Endothelial cell of umbilical vein (primary cell): Measurements from ENCODE around the gene SHC4. TPM values are rescaled to one million over a fixed set of nuclear protein-coding genes. Genes with fewer than 3 reads are reported as not detected.

Source experiments
- BruUV-seq: library from RNA; stranded (reverse); fragments of 400-500 nt; replicated peaks from 2 replicates; lab custom pipeline; 2021; lab: Mats Ljungman, UMichigan
- CTCF ChIA-PET: fragments of 300-600, 350-600 bp; sonication (Branson Sonifier 250); formaldehyde crosslinking; loops from one replicate; lab custom pipeline; 2021; ENCODE audit warnings: antibody characterized with exemption, inconsistent platforms; lab: Charles Lee
- POLR2A ChIA-PET: fragments of 300-600, 350-600 bp; sonication (Branson Sonifier 250); formaldehyde crosslinking; loops from one replicate; lab custom pipeline; 2021; ENCODE audit warnings: antibody characterized with exemption, inconsistent platforms; lab: Charles Lee
- DNase-seq: peaks from one replicate; pipeline ENCODE4 v3.0.0-alpha.2; 2011; ENCODE audit warnings: low read depth, low spot score
- FAIRE-seq: peaks from 2 replicates; lab custom pipeline; 2011; peaks lifted over from hg19 to GRCh38; lab: Jason Lieb, UNC
- H2AFZ ChIP-seq: 2 replicates; pipeline ENCODE4 v1.6.0; 2012; ENCODE audit warnings: low read depth, low read length, control low read depth, inconsistent platforms
- H3K27ac ChIP-seq: 2 replicates; pipeline ENCODE4 v1.5.1; 2011; ENCODE audit warnings: low read depth, mild to moderate bottlenecking, control low read depth, low read length, moderate library complexity; ENCODE audit not compliant: insufficient read depth
- H3K27me3 ChIP-seq, 2 experiments: 2 replicates each; pipeline versions ENCODE4 v1.6.0 to v1.6.1; 2011; ENCODE audit warnings: low read length in 2 of 2, mixed read lengths in 1 of 2; ENCODE audit not compliant: control insufficient read depth in 2 of 2, insufficient read depth in 2 of 2
- H3K36me3 ChIP-seq, 2 experiments: 2 replicates in 1 of 2; 3 replicates in 1 of 2; pipeline ENCODE4 v1.5.1; 2011; ENCODE audit warnings: low read length in 2 of 2, mild to moderate bottlenecking in 1 of 2, moderate library complexity in 1 of 2; ENCODE audit not compliant: control insufficient read depth in 2 of 2, insufficient read depth in 2 of 2; ENCODE audit errors: extremely low read depth in 1 of 2
- H3K4me1 ChIP-seq: 3 replicates; pipeline ENCODE4 v1.5.1; 2011; ENCODE audit warnings: mild to moderate bottlenecking, low read length; ENCODE audit not compliant: control insufficient read depth, insufficient read depth; ENCODE audit errors: extremely low read depth
- H3K4me2 ChIP-seq: 2 replicates; pipeline ENCODE4 v1.6.1; 2011; ENCODE audit warnings: low read length, control low read depth, mixed read lengths; ENCODE audit not compliant: insufficient read depth
- H3K4me3 ChIP-seq, 3 experiments: fragments of 200-600 bp in 1 of 3; sonication (generic), shearing (Covaris generic) in 1 of 3; replicated peaks in 1 of 3; 2 replicates each; pipeline ENCODE4 v1.5.1; 2011 to 2016; ENCODE audit warnings: control low read depth in 3 of 3, low read length in 3 of 3, mild to moderate bottlenecking in 2 of 3, inconsistent platforms in 1 of 3, low read depth in 1 of 3, moderate library complexity in 1 of 3; ENCODE audit not compliant: insufficient read depth in 1 of 3
- H3K79me2 ChIP-seq: 2 replicates; pipeline ENCODE4 v1.6.0; 2012; ENCODE audit warnings: low read length, inconsistent platforms; ENCODE audit not compliant: control insufficient read depth, insufficient read depth
- H3K9ac ChIP-seq: replicated peaks from 2 replicates; pipeline ENCODE3; 2011; ENCODE audit warnings: low read length, control low read depth; ENCODE audit not compliant: insufficient read depth; ENCODE audit errors: extremely low read depth
- H3K9me1 ChIP-seq: replicated peaks from 3 replicates; pipeline ENCODE4 v1.6.0; 2011; ENCODE audit warnings: mild to moderate bottlenecking, low read length; ENCODE audit not compliant: control insufficient read depth, insufficient read depth; ENCODE audit errors: extremely low read depth
- H3K9me3 ChIP-seq: replicated peaks from 2 replicates; pipeline ENCODE4 v1.5.1; 2012; ENCODE audit warnings: low read length, inconsistent platforms; ENCODE audit not compliant: control insufficient read depth, insufficient read depth
- H4K20me1 ChIP-seq: replicated peaks from 2 replicates; pipeline ENCODE3; 2011; ENCODE audit warnings: mild to moderate bottlenecking, low read length; ENCODE audit not compliant: control insufficient read depth, insufficient read depth; ENCODE audit errors: extremely low read depth
- CTCF ChIP-seq, 2 donors: IDR thresholded peaks; 1 replicate in 1 of 2; 2 replicates in 1 of 2; pipeline ENCODE4 v1.5.1; 2011; ENCODE audit warnings: low read length in 2 of 2, mild to moderate bottlenecking in 2 of 2, moderate library complexity in 2 of 2, control low read depth in 1 of 2, inconsistent platforms in 1 of 2, low read depth in 1 of 2; ENCODE audit not compliant: insufficient read depth in 1 of 2; ENCODE audit errors: extremely low read depth in 1 of 2
- EZH2 ChIP-seq: IDR thresholded peaks from 2 replicates; pipeline ENCODE4 v1.6.1; 2012; ENCODE audit warnings: borderline replicate concordance, low read depth, mild to moderate bottlenecking, moderate library complexity, low read length, inconsistent platforms; ENCODE audit not compliant: severe bottlenecking
- FOS ChIP-seq: IDR thresholded peaks from 2 replicates; pipeline ENCODE4 v1.6.1; 2011; ENCODE audit warnings: mild to moderate bottlenecking, low read length, moderate library complexity, borderline replicate concordance; ENCODE audit not compliant: insufficient read depth
- GATA2 ChIP-seq: IDR thresholded peaks from 2 replicates; pipeline ENCODE4 v1.7.0; 2011; ENCODE audit warnings: low read depth, mild to moderate bottlenecking, moderate library complexity, mixed read lengths, low read length; ENCODE audit not compliant: insufficient read length, insufficient read depth
- JUN ChIP-seq: IDR thresholded peaks from 2 replicates; pipeline ENCODE4 v1.6.1; 2011; ENCODE audit warnings: borderline replicate concordance, low read depth; ENCODE audit not compliant: insufficient read length, insufficient read depth
- MYC ChIP-seq: IDR thresholded peaks from one replicate; pipeline ENCODE4 v1.6.1; 2011; ENCODE audit warnings: mild to moderate bottlenecking, low read depth, low read length
- POLR2A ChIP-seq: IDR thresholded peaks from 2 replicates; pipeline ENCODE4 v1.6.1; 2012; ENCODE audit warnings: low read depth, mild to moderate bottlenecking, control low read depth, low read length
- POLR2AphosphoS5 ChIP-seq: IDR thresholded peaks from 2 replicates; pipeline ENCODE4 v1.6.1; 2012; ENCODE audit warnings: low read depth, mild to moderate bottlenecking, control low read depth, low read length, moderate library complexity; ENCODE audit not compliant: insufficient read depth
- dilution Hi-C: fragments of 300-500 bp; cut with MboI; formaldehyde crosslinking; loops from one replicate; pipeline ENCODE4 v1.15.0; 2019; ENCODE audit warnings: low sequenced_read_pairs; ENCODE audit not compliant: extremely low pct_ligation_motif_present
- intact Hi-C: fragments of 100-400 bp; cut with micrococcal nuclease; formaldehyde crosslinking; loops from one replicate; pipeline ENCODE4 v1.10.0; 2022
- polyA plus RNA-seq, 4 experiments: library from polyadenylated mRNA; depleted of rRNA in 3 of 4; stranded (reverse) in 3 of 4; unstranded in 1 of 4; fragments of >200 nt; gene quantifications; 2 replicates each; pipeline versions ENCODE4 v1.2.1 to v1.2.3, GENCODE V29; 2011 to 2012; ENCODE audit warnings: missing spikeins in 1 of 4
- total RNA-seq: library from RNA; stranded (reverse); gene quantifications from 2 replicates; pipeline ENCODE4 v1.2.3, GENCODE V29; 2021
- TF ChIP-seq, protein P1 (sequence below): IDR thresholded peaks from 2 replicates; pipeline ENCODE4 v1.6.1; 2011; ENCODE audit not compliant: insufficient read depth, insufficient read length

SHC4 gene
- total and polyA plus RNA-seq, 2 donors (not counting 3 experiments of a cell fraction or from before 2014, with no cell fraction given), result 0.20 TPM; not detected in 1

DNA sequence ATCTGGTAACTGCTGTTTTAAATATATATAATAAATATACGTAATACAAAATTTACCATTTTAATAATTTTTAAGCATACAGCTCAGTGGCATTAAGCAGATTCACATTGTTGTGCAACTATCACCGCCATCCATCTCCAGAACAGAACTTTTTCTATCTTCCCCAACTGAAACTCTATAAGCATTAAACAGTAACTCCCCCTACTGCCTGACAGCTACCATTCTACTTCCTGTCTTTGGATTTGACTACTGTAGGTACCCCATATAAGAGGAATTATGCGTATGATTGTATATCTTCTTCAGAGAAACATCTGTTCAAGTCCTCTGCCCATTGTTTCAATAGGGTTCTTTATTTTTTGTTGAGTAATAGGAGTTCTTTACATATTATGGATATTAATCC, 49.0 kb downstream of the SHC4 start:
- no peak for FAIRE-seq
- Histone ChIP-seq H3K4me2 (no peak overlapping the region), H3K27me3 (peaks cover 7 to 8% of the 10 kb centered on the region in 2 experiments), H3K4me3 (no peak overlapping the region), H3K36me3 (no peaks in the 10 kb centered on the region), H3K79me2 (no peaks in the 10 kb centered on the region), H3K9ac (no peak overlapping the region), H2AFZ (no peak overlapping the region), H3K27ac (no peak overlapping the region), H3K4me1 (no peaks in the 10 kb centered on the region), H4K20me1 (no peaks in the 10 kb centered on the region), H3K9me3 (no peaks in the 10 kb centered on the region), H3K9me1 (no peaks in the 10 kb centered on the region)
- CTCF ChIA-PET, result interaction anchor here (1.3 to 1.5 kb wide), 2 partner anchors 24 to 37 kb away, joined by 3 read pairs; partner anchors contain the start of gene EID1
- BruUV-seq, result no TSS peak
- DNase-seq, result no peak
- TF ChIP-seq JUN (no peak), POLR2A (no peak), GATA2 (no peak), MYC (no peak), FOS (no peak), POLR2AphosphoS5 (no peak), EZH2 (no peak), CTCF (IDR thresholded peaks at IDR 0.05; ENCODE audit: extremely low read depth in 1 of 2, insufficient read depth in 1 of 2, low read depth in 1 of 2, low read length in 2 of 2) (no peak)
- TF ChIP-seq, protein P1, sequence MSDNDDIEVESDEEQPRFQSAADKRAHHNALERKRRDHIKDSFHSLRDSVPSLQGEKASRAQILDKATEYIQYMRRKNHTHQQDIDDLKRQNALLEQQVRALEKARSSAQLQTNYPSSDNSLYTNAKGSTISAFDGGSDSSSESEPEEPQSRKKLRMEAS, result no peak
- POLR2A ChIA-PET, result no interaction called here
- dilution Hi-C loops, result no loop called here
- intact Hi-C loops, result no loop called here
